ENCODE measurements around the gene PCDHA8.
"Not testable (repeated sequence)": the region's sequence is repeated elsewhere in the genome, so short reads cannot be mapped to it uniquely, and the experiment has no call there.

Gene PCDHA8

GRCh38 chr5:140829511-140830501, 11.2 kb upstream of the PCDHA8 start:
- DNase-seq (ENCODE audit: low read depth in 2 of 2) = not testable (repeated sequence)

- DNase-seq (ENCODE audit: low read depth in 2 of 2) = no peak
These were observed 7.0 kb upstream of the PCDHA8 start, which contains the start of gene PCDHA7 for GRCh38 chr5:140833993-140834392. TSS of gene PCDHA7 (plus strand) at chr5:140834269. CDS start at chr5:140834384, 115 bp downstream.

- not testable (repeated sequence) for DNase-seq (ENCODE audit: low read depth in 2 of 2)
These were observed 6.5 kb upstream of the PCDHA8 start for GRCh38 chr5:140834439-140835008.

- no peak for DNase-seq (ENCODE audit: low read depth in 2 of 2)
These were observed 5.1 kb upstream of the PCDHA8 start for GRCh38 chr5:140835622-140836510.

GRCh38 chr5:140842798-140843733, 2.1 kb downstream of the PCDHA8 start:
- no peak for DNase-seq (ENCODE audit: low read depth in 2 of 2)

- DNase-seq (ENCODE audit: low read depth in 2 of 2) = not testable (repeated sequence)
These were observed 7.4 kb downstream of the PCDHA8 start, which contains the start of gene PCDHA9 for GRCh38 chr5:140848139-140849102. TSS of gene PCDHA9 (plus strand) at chr5:140848382. CDS start at chr5:140848496, 114 bp downstream.

- not testable (repeated sequence) for DNase-seq (ENCODE audit: low read depth in 2 of 2)
These were observed 9.0 kb downstream of the PCDHA8 start for GRCh38 chr5:140849831-140850634.

GRCh38 chr5:140855772-140856674, 15.0 kb downstream of the PCDHA8 start, which contains the start of gene PCDHA10:
TSS of gene PCDHA10 (plus strand) at chr5:140855897. CDS start at chr5:140856049, 152 bp downstream.
- DNase-seq (ENCODE audit: low read depth in 2 of 2) = no peak

GRCh38 chr5:140857177-140857986, 16.4 kb downstream of the PCDHA8 start:
- no peak for DNase-seq (ENCODE audit: low read depth in 2 of 2)

- DNase-seq (ENCODE audit: low read depth in 2 of 2) = no peak
These were observed 16.9 kb downstream of the PCDHA8 start for GRCh38 chr5:140857987-140858240.

- DNase-seq (ENCODE audit: low read depth in 2 of 2) = no peak
These were observed 21.7 kb downstream of the PCDHA8 start for GRCh38 chr5:140862441-140863295.

GRCh38 chr5:140868721-140869554, 28.0 kb downstream of the PCDHA8 start, which contains the start of gene PCDHA11:
TSS of gene PCDHA11 (plus strand) at chr5:140868957. CDS start at chr5:140869104, 147 bp downstream.
- no peak for DNase-seq (ENCODE audit: low read depth in 2 of 2)

- DNase-seq (ENCODE audit: low read depth in 2 of 2) = no peak
These were observed 28.5 kb downstream of the PCDHA8 start for GRCh38 chr5:140869555-140869886.

GRCh38 chr5:140870221-140871201, 29.5 kb downstream of the PCDHA8 start:
- DNase-seq (ENCODE audit: low read depth in 2 of 2) = no peak

All from activated CD8-positive, alpha-beta memory T cell treated with anti-CD3 and anti-CD28 coated beads for 4 hours (primary cell).